HTR-8/SVneo (cell line): Measurements from ENCODE around the gene MFAP1.
"Not testable (repeated sequence)": the region's sequence is repeated elsewhere in the genome, so short reads cannot be mapped to it uniquely, and the experiment has no call there.

Experiments used
- DNase-seq: peaks from one replicate; pipeline ENCODE4 v3.0.0; 2011; ENCODE audit warnings: low spot score, mixed read lengths; ENCODE audit not compliant: insufficient read length
- FAIRE-seq: peaks from 2 replicates; lab custom pipeline; 2011; peaks lifted over from hg19 to GRCh38; lab: Jason Lieb, UNC

MFAP1 gene

GRCh38 chr15:43825305-43825704 lies 815 bp upstream of the MFAP1 start:
- FAIRE-seq, DNase-seq: not testable (repeated sequence)

GRCh38 chr15:43821505-43821904 lies 3.0 kb downstream of the MFAP1 start:
- DNase-seq (no peak), FAIRE-seq (no peak)

DNA sequence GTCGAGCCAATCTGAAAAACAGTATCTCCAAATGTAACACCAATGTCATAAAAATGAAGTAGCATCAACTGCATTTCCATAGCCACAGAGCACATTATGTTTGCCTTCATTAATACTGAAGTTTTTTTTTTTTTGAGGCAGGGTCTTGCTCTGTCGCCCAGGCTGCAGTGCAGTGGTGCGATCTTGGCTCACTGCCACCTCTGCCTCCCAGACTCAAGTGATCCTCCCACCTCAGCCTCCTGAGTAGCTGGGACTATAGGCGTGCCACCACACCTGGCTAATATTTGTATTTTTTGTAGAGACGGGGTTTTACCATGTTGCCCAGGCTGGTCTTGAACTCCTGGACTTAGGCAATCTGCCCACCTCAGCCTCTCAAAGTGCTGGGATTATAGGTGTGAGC lies 9.4 kb downstream of the MFAP1 start:
- DNase-seq, FAIRE-seq: not testable (repeated sequence)

DNA sequence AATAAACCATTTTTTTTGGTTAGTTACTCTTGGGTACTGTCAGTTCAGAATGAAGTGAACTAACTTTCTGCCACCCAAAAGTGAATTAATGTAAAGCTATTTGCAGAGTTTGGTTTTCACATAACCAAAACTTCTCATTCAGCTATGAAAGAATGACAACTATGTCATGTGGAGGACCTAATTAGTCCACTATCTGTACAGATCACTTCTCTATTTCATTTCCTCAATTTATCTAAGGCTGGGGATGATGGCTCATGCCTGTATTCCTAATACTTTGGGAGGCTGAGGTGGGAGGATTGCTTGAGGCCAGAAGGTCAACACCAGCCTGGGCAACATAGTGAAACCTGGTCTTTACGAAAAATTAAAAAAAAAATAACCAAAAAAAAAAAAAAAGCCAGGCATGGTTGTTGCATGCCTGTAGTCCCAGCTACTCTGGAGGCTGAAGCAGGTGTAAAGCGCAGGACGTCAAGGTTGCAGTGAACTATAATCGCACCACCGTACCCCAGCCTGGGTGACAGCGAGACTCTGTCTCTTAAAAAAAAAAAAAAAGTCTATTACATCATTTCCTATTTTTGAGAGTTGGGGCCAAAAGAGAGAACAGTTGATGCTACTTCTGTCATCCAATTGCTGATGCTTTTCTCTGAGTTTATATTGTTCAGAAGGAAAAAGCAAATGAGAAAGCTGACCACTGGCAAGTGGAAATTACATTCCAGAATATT lies 15.4 kb downstream of the MFAP1 start:
- no peak for DNase-seq
- no peak for FAIRE-seq

DNA sequence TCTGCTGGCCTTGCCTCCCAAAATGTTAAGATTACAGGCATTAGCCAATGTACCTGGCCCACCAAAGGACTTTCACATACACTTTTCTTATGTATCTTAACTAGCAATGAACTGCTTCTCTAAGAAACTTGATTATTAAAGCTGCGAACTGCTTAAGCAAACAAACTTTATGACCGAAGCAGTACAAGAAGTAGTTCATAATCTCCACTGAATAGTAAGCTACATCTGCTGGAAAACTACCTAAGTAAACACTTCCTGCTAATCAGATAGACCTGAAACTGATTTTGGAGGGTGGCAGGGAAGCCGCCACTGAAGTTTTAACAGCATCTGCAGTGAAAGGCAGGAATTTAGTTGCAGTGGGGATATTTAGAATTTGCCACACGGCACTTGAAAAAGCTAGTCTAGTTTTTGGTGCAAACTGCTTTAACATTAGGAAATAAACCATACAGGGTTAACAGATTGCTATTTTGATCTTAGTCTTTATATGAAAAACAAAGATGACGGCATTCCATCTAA lies 16.0 kb downstream of the MFAP1 start:
- FAIRE-seq (no peak), DNase-seq (no peak)

GRCh38 chr15:43802676-43803075 lies 21.8 kb downstream of the MFAP1 start:
- FAIRE-seq = not testable (repeated sequence)

DNA sequence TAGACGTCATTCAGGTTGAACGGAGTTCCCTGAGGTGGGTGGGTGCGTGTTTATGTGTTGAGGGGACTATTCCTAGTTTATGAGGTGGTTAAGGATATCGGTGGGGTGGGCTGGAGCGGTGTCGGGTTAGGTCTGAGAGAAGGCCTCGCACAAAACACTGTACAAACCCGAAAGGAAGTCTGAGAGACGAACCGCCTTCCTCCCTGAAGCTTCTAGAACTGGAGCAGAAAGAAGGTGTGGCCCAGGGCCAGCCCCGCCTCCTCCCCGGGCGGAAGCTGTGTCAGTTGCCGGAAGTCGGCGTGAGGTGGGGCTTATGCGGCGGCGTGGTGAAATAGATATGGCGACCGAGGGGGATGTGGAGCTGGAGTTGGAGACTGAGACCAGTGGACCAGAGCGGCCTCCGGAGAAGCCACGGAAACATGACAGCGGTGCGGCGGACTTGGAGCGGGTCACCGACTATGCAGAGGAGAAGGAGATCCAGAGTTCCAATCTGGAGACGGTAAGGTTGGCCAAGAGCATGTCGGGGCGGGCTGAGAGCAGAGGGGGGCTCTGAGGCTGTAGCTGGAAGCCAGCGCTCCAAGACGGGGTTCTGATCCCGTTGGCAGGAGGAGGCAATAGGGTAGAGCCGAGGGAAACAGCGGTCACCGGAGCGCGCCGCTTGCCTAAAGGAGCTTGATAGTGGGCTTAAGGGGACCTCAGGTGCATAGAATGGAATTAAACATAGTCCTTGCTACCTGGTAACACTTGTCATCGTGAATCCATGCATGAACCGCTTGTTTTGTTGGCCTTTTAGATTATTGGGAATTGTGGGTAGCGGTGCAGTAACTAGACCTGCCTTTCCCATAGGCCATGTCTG lies 24.0 kb downstream of the MFAP1 start, which contains the start of gene HYPK:
TSS of gene HYPK (plus strand) at position 314 of the 856 bp plus-strand sequence. CDS start at position 338, 24 bp downstream.
- FAIRE-seq (no peak), DNase-seq (peak; percentile 67)

More at GRCh38 chr15:43802676-43803075, 21.8 kb downstream of the MFAP1 start:
- DNase-seq = not testable (repeated sequence)

DNA sequence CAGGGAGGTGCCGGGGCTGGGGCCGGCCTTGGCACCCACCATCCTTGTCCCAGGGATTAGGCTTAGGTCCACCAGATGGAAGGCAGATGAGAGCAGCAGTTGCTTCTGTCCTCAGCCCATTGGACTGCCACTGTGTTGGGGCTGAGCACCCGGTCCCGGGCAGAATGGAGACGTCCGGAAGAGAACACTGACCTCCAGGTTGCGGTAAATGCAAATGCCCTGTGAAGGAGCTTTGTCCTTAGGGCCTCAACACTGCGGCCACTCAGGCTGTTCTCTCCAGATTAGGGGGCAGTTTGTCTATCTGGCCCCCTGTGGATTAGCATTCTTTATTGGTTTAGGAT lies 24.6 kb downstream of the MFAP1 start, which contains the start of gene SERINC4:
TSS of gene SERINC4 (minus strand) at position 276 of the 341 bp plus-strand sequence. CDS start at position 42, 234 bp downstream.
- no peak for FAIRE-seq

DNA sequence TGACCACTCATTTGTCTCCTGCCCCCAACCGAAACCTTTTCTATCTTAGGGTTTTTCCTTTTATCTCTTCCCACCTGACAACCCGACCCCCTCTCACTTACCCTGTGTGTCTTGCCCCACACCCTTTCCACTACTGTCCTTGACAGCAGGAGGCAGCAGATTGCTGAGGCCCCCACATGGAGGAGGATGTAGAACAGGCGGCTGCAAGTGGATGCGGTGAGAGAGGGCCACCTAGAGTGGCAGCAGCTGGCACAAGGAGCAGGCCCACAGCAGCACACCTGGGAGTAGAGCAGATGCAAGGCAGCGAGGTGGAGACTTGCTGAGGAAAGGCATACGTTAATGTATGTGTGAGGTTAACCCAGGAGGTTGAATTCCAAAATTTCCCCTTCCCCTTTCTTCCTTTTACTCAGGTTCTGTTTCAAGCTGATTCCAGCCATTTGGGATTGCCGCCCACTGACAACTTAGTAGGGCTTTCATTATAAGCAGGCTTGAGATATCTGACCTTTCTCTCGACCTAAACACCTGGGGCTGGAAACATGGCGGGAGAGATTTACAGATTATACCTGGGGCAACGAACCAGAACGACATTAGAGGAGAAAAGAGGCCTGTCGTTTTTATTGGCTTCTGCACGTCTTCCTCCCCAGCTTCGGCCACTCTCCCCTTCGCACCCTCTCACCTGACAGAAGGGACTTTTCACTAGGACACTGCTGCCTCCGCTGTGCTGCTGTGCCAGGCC lies 25.1 kb downstream of the MFAP1 start:
- DNase-seq (no peak), FAIRE-seq (no peak)

More for the DNA sequence above, 24.6 kb downstream of the MFAP1 start, which contains the start of gene SERINC4:
- DNase-seq = no peak

- DNase-seq = no peak
- FAIRE-seq = no peak
These were observed 27.9 kb downstream of the MFAP1 start for GRCh38 chr15:43796566-43796965.

DNA sequence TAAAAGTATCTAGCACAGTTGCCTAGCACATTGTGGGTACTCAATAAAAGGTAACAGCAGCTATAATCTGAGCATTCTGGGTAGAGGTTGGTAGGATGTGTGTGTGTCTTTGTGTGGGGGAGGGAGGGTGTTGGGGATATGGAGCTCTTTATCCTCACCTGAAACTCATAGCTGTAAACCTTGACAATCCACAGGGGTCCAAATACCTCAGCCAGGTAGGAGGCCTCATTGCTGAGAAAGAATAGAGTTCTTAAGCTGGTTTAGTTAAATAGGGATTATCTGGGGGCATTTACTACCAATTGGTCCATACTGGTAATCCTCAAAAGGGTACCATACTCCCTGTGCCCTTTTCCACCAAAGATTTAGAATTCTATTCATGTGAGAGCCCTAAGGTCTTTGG lies 28.5 kb downstream of the MFAP1 start:
- no peak for FAIRE-seq
- DNase-seq = no peak

DNA sequence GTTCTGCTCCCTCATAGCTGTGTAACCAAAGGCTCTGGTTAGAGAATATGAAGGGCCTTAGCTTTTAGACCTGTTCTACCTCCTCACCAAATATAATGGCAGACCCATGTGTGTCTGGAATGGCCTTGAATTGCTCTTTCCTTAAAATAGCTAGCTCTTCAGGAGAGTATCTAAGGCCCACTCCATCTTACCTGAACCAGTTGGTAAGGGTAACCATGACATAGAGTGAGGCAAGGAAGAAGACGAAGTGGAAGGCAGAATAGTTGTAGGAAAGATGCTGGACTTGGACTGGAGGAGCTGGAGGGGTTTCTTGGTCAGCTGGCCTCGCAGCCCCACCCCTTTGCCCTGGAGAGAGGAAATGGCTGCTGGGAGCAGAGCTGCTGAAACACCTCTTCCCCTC lies 29.3 kb downstream of the MFAP1 start:
- FAIRE-seq = no peak

GRCh38 chr15:43794269-43795037 lies 30.0 kb downstream of the MFAP1 start:
- FAIRE-seq (no peak), DNase-seq (no peak)

More for the DNA sequence above, 29.3 kb downstream of the MFAP1 start:
- DNase-seq = no peak

- no peak for FAIRE-seq
- no peak for DNase-seq
These were observed 30.8 kb downstream of the MFAP1 start for GRCh38 chr15:43793647-43794046.

DNA sequence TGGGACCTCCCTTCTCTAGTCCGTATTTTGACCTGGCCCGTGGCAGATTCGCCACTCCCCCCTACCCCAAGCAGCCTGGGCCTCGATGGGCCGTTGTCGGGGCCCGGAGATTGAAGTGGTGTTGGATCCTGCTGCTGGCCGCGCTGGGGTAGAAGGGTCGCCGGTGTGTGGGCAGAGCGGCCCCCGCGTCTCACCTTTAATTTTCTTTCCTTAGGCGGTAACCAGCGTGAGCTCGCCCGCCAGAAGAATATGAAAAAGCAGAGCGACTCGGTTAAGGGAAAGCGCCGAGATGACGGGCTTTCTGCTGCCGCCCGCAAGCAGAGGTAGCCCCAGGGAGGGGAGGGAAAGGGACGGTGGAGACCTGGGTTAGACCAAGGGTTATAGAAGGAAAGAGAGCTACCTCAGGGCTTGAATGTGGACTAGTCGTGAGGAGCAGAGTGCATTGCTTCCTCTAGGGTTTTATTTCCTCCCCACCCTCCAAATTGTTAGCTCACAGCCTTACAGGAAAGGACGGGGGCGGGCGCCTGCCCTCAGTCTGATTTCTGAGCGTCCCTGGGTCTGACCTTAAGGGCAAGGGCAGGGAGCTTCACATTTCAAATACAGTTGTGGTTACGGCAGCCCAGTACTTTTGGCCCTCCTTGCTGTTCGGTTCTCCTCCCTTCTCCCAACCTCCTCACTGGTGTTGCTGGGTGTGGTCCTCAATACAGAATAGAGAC lies 31.6 kb downstream of the MFAP1 start:
- FAIRE-seq (no peak), DNase-seq (no peak)

- FAIRE-seq (peak; percentile 94), DNase-seq (peak; percentile 98)
These were observed 32.3 kb downstream of the MFAP1 start, which contains the start of gene SERF2 for GRCh38 chr15:43791993-43792760. SERF2 (plus strand) TSS chr15:43792320; CDS start chr15:43792377, 57 bp downstream.

GRCh38 chr15:43789409-43789808 lies 35.1 kb downstream of the MFAP1 start:
- FAIRE-seq (no peak), DNase-seq (no peak)

- DNase-seq (no peak), FAIRE-seq (no peak)
These were observed 45.5 kb downstream of the MFAP1 start for GRCh38 chr15:43779016-43779415.
